Vagina (tissue), 2 donors: Measurements from ENCODE around the gene ERC2. TPM values are rescaled to one million over a fixed set of nuclear protein-coding genes. Genes with fewer than 3 reads are reported as not detected.

Source experiments
- DNase-seq, 2 donors: peaks; one replicate each; pipeline ENCODE4 v3.0.0-alpha.2; 2017; ENCODE audit errors: extremely low spot score in 2 of 2
- H3K27ac ChIP-seq: fragments of 200-600 bp; sonication (generic); one replicate; pipeline ENCODE4 v1.5.1; 2019
- H3K27me3 ChIP-seq: fragments of 200-600 bp; sonication (generic); one replicate; pipeline ENCODE4 v1.5.1; 2019
- H3K36me3 ChIP-seq, 2 donors: fragments of 200-600 bp; sonication (generic); one replicate each; pipeline ENCODE4 v1.5.1; 2017 to 2019
- H3K4me1 ChIP-seq: fragments of 200-600 bp; sonication (generic); one replicate; pipeline ENCODE4 v1.5.1; 2019
- H3K4me3 ChIP-seq, 2 donors: fragments of 200-600 bp; sonication (generic); 1 replicate in 1 of 2; 2 replicates in 1 of 2; pipeline ENCODE4 v1.5.1; 2016 to 2019
- H3K9me3 ChIP-seq: fragments of 200-600 bp; sonication (generic); one replicate; pipeline ENCODE4 v1.5.1; 2019
- CTCF ChIP-seq, 3 experiments: fragments of 450-650 bp in 2 of 3; fragments of 200-600 bp in 1 of 3; sonication (generic) in 1 of 3; IDR thresholded peaks; one replicate each; pipeline ENCODE4 v1.5.1; 2017 to 2019; ENCODE audit warnings: antibody characterized with exemption in 3 of 3, mild to moderate bottlenecking in 2 of 3, moderate library complexity in 2 of 3
- POLR2A ChIP-seq, 2 donors: fragments of 450-650 bp; IDR thresholded peaks; one replicate each; pipeline ENCODE4 v1.6.1; 2017; ENCODE audit warnings: antibody characterized with exemption in 2 of 2, mild to moderate bottlenecking in 2 of 2, moderate library complexity in 2 of 2
- POLR2AphosphoS5 ChIP-seq, 2 donors: sonication (generic); formaldehyde crosslinking; IDR thresholded peaks; one replicate each; pipeline ENCODE4 v1.9.0; 2017; ENCODE audit warnings: antibody characterized with exemption in 2 of 2, mild to moderate bottlenecking in 2 of 2, low read depth in 1 of 2; ENCODE audit not compliant: insufficient read depth in 1 of 2
- intact Hi-C: fragments of 100-400 bp; cut with DNase I; formaldehyde crosslinking; loops from one replicate; pipeline ENCODE4 v1.15.1; 2023
- total RNA-seq: library from RNA; depleted of rRNA; stranded (reverse); fragments of >200 nt; gene quantifications from one replicate; pipeline ENCODE4 v1.2.3, GENCODE V29; 2016

Gene ERC2
- total RNA-seq, 1 donor from 2014 or later = 1.2 TPM

GRCh38 chr3:55629432-55629831 lies 838.8 kb downstream of the ERC2 start:
- H3K4me3 ChIP-seq = no peak overlapping the region
- no peaks in the 10 kb centered on the region for H3K4me1 ChIP-seq
- H3K27ac ChIP-seq = no peak overlapping the region
- H3K9me3 ChIP-seq = no peaks in the 10 kb centered on the region
- DNase-seq = no peak
- intact Hi-C loops = no loop called here
- H3K27me3 ChIP-seq = no peaks in the 10 kb centered on the region
- no peaks in the 10 kb centered on the region for H3K36me3 ChIP-seq
- TF ChIP-seq POLR2AphosphoS5 (IDR thresholded peaks at IDR 0.05; ENCODE audit: insufficient read depth in 1 of 2, low read depth in 1 of 2) = no peak
- TF ChIP-seq POLR2A (IDR thresholded peaks at IDR 0.05) = no peak
- TF ChIP-seq CTCF (IDR thresholded peaks at IDR 0.05) = no peak

- Histone ChIP-seq H3K9me3 (no peaks in the 10 kb centered on the region), H3K4me3 (no peak overlapping the region), H3K27ac (no peak overlapping the region), H3K4me1 (peaks cover 4% of the 10 kb centered on the region), H3K36me3 (no peaks in the 10 kb centered on the region), H3K27me3 (no peaks in the 10 kb centered on the region)
- no peak for DNase-seq
- no peak for TF ChIP-seq POLR2A (IDR thresholded peaks at IDR 0.05)
- no peak for TF ChIP-seq CTCF (IDR thresholded peaks at IDR 0.05)
- no peak for TF ChIP-seq POLR2AphosphoS5 (IDR thresholded peaks at IDR 0.05; ENCODE audit: insufficient read depth in 1 of 2, low read depth in 1 of 2)
- intact Hi-C loops = no loop called here
Observed at GRCh38 chr3:55626279-55626665, 842.0 kb downstream of the ERC2 start.

GRCh38 chr3:55624238-55624637 lies 844.0 kb downstream of the ERC2 start:
- Histone ChIP-seq H3K27ac (no peak overlapping the region), H3K4me3 (no peak overlapping the region), H3K27me3 (no peaks in the 10 kb centered on the region), H3K36me3 (no peaks in the 10 kb centered on the region), H3K9me3 (no peaks in the 10 kb centered on the region), H3K4me1 (peaks cover 4% of the 10 kb centered on the region)
- DNase-seq = no peak
- no peak for TF ChIP-seq CTCF (IDR thresholded peaks at IDR 0.05)
- intact Hi-C loops = no loop called here

- TF ChIP-seq POLR2A (IDR thresholded peaks at IDR 0.05) (no peak), POLR2AphosphoS5 (IDR thresholded peaks at IDR 0.05; ENCODE audit: insufficient read depth in 1 of 2, low read depth in 1 of 2) (no peak), CTCF (IDR thresholded peaks at IDR 0.05) (no peak)
- intact Hi-C loops = no loop called here
- no peaks in the 10 kb centered on the region for H3K9me3 ChIP-seq
- DNase-seq = no peak
- no peak overlapping the region for H3K27ac ChIP-seq
- no peak overlapping the region for H3K4me3 ChIP-seq
- H3K4me1 ChIP-seq = peaks cover 4% of the 10 kb centered on the region
- H3K27me3 ChIP-seq = no peaks in the 10 kb centered on the region
- no peaks in the 10 kb centered on the region for H3K36me3 ChIP-seq
Observed at GRCh38 chr3:55623786-55624185, 844.5 kb downstream of the ERC2 start.

- no peaks in the 10 kb centered on the region for H3K36me3 ChIP-seq
- TF ChIP-seq POLR2A (IDR thresholded peaks at IDR 0.05) (no peak), POLR2AphosphoS5 (IDR thresholded peaks at IDR 0.05; ENCODE audit: insufficient read depth in 1 of 2, low read depth in 1 of 2) (no peak), CTCF (IDR thresholded peaks at IDR 0.05) (no peak)
- intact Hi-C loops = no loop called here
- H3K9me3 ChIP-seq = no peaks in the 10 kb centered on the region
- H3K27me3 ChIP-seq = no peaks in the 10 kb centered on the region
- peaks cover 4% of the 10 kb centered on the region for H3K4me1 ChIP-seq
- H3K27ac ChIP-seq = no peak overlapping the region
- H3K4me3 ChIP-seq = no peak overlapping the region
- DNase-seq = no peak
Observed at GRCh38 chr3:55622733-55623132, 845.5 kb downstream of the ERC2 start.
